AML-193 (cell line): ENCODE data around the gene CXCL17.
A peak's percentile ranks its signal among the peaks of the same experiment; 100 is the strongest.
"Not testable (repeated sequence)": the region's sequence is repeated elsewhere in the genome, so short reads cannot be mapped to it uniquely, and the experiment has no call there.

Source experiments
- DNase-seq, 2 experiments: peaks; one replicate each; lab custom pipeline; 2025; lab: John Stamatoyannopoulos, UW

CXCL17 gene

GRCh38 chr19:42465827-42466280, 23.1 kb upstream of the CXCL17 start:
- no peak for DNase-seq

DNA sequence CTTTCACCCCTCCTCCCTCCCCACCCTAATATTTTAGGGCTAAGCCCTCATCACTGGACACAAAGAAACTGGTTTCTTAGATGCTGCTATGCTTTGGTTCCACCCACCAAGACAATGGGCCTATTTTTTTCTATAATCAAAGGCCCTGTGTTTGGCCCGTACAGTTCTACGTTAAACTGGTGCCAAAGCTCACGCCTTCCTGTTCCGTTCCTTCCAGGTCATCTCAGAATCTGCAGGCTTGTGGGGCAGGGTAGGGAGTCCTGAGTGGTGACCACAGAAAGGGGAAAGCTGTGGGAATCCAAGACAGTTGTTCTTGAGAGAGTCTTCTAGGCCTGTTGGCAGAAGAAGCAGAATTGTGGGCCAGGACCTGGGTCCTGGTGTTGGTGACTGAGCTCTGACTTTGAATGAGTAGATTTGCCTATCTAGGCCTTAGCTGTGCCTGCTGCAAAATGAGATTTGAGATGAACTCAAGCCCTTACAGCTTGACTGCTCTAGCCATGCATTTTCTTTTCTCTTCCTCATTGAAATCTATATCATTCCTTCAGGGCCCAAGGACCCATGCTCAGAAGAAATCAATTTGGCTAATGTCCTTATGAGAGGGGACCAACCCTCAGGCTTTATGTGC, 19.1 kb upstream of the CXCL17 start:
- DNase-seq, result no peak

GRCh38 chr19:42461231-42461630, 18.5 kb upstream of the CXCL17 start:
- DNase-seq, result not testable (repeated sequence)

GRCh38 chr19:42459926-42460325, 17.2 kb upstream of the CXCL17 start:
- DNase-seq, result no peak

GRCh38 chr19:42455621-42456081, 12.9 kb upstream of the CXCL17 start:
- no peak for DNase-seq

DNA sequence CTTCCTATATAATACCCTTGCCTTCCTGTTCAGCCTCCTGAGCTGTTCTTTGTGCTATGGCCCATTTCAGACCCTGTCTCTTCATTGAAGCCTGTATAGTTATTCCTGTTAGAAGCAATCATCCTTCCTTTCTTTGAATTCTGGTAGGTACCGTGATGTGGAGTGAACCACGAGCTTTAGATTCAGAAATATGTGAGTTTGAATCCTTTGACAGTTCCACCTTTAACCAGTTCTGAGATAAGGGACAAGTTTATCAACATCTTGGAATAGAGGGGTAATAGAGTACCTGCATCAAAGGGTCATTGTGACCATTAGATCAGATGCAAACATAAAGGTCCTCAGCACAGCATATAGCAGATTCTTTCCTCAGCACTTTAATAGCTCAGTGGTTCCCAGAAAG, 12.3 kb upstream of the CXCL17 start:
- no peak for DNase-seq

DNA sequence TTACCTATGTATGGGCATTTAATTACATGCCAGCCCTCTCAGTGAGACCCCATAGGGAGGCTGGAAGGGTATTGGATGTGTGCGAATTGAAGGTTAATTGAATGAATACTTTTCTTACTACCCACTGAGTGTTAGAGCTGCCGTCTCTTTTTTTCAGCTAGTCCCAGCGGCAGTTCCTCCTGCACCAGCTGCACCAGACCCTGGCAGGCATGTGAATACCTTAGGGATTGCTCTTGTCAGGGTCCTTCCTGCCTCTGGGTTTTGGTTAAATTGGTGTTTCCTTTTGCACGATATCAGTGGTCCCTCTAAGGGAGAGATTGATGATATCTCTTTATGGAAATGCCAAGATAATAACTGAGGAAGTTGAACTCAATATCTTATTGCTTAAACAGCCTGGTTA, 9.8 kb upstream of the CXCL17 start:
- DNase-seq, result peak; percentile 14 to 19

DNA sequence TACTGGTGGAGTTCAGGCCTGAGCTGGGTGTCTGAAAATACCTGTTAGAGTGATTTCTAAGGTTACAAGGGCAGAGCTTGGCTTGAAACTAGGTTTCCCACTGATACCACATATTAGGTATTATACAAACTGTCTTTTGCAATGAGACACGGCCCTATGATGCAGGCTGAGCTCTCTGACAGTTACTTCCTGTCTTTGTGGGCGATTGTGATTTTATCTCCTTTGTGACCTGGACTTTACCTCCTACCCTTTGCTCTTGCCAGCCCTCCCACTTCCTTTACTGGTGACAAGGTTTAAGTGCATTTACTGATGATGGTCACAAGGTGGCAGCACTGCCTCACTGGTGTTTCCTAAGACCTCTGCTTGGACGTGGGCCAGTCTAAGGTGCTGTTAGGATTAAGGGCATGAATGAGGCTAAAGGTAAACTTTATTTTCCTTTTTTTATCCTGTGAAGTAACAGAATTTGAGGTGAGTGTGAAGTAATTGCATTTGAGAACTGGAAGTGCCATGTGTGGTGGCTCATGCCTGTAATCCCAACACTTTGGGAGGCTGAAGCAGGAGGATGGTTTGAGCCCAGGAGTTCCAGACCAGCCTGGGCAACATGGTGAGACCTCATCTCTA, 7.7 kb upstream of the CXCL17 start:
- peak; percentile 67 to 68 for DNase-seq

DNA sequence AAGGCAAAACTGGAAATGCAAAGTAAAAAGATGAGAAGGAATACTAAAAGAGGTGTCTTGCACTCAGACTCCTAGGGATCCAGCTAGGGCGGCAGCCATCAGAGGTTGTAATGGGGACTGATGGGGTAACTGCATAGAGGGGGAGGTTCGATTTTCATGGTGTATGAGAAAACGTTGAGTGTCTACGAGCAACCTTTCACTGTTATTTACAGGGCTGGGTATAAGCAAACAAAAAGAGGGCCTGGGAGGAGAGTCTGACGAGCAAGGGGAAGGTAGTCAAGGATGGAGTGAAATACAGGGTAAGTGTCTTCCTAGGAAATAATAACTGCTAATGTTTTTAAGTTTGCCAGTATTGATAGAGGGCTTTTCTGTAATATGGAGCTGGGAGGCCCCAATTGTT, 5.6 kb upstream of the CXCL17 start:
- DNase-seq, result not testable (repeated sequence)

- DNase-seq, result no peak
Measured at GRCh38 chr19:42445948-42446347, 3.2 kb upstream of the CXCL17 start.

DNA sequence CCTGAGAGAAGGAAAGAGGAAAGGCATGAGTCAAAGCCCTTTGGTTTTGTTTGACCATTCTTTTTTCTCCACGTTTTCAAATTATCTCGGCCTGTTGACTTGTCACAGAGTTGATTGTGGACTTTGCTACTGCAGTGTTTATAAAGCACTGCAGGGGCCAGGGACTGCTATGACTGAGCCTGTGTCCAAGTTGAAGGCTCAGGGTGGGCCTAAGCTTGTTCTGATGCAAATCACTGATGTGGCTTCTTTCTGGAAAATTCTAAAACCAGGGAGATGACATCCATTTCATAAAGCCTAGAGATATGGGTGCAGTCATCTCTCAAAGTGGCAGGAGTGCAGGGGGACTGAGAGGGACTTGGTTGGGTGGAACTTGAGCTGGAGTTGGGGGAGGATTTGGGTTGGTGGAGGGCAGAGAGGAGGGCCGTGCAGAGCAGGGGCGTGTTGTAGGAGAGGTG, 1.2 kb upstream of the CXCL17 start:
- DNase-seq, result no peak

DNA sequence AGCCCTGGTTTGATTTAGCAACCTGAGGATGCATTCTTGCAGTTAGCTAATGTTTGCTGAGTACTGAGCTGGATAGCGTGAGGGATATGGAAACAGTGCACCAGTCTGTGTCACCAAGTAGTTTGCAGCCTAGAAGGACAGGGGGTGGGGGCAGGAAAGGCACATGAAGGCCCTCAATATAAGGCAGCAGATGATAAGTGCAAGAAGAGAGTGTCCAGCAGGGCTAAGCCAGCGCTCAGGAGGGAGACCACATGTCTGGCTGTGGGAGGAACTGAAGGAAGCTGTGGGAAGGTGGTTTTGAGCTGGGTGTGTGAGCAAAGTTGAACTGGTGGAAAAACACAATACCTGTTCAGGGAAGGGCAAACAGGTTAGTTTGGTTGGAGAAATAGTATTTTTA, 1.7 kb downstream of the CXCL17 start:
- DNase-seq, result peak in 1 of 2 experiments; percentile 19

DNA sequence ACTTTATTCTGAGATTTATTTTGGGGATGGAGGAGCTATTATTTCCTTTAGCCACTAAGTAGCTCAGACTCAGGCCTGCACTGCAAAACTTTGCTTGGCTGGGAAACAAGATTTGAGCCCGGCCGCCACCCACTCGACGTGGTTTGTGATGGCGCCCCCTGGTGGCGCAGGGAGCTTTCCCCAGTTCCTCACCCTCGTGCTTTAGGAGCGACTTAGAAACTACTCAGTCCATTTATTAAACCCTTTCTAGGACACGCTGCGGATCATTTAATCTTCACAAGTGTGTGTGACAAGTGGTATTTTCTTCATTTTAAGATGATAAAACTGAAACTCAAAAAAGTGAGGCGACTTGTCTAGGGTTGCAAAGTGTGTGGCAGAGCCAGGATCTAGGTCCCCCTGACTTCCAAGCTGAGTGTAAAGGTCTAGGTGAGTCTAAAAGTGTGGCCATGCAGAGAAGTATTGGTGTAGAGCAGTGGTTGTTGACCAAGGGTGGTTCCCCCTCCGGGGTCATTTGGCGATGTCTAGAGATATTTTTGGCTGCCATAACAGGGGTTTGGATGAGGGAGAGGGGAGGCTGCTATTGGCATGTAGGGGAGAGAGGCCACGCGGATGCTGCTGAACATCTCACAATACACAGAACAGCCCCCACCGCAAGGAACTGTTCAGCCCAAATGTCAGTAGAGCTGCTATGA, 2.2 kb downstream of the CXCL17 start:
- peak; percentile 68 to 71 for DNase-seq

DNA sequence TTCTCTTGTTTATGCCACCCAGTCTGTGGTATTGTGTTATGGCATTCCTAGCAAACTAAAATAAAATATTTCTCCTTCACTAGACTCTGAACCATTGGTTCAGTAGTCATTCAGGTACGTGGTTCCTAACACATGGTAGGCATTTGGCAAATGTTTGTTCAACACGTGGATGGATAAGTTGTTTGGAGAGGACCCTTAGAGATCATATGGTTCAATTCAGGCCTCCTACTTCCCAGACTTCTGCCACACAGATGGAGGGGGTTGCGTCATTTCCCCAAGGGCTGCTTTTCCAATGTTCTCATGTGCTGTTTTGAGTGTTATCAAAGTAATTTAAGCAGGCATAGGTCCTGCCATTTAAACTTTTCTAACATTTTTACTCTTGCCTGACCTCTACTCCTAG, 6.7 kb downstream of the CXCL17 start:
- DNase-seq, result no peak

DNA sequence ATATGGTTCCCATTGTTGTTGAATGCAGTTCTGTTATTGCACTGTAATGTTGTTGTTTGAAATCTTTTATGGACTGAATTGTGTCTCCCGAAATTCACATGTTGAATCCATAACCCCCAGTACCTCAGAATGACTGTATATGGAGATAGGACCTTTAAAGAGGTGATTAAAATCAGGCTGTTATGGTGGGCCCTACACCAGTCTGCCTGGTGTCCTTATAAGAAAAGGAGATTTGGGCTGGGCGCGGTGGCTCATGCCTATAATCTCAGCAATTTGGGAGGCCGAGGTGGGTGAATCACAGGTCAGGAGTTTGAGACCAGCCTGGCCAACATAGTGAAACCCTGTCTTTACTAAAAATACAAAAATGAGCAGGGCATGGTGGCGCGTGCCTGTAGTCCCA, 7.4 kb downstream of the CXCL17 start:
- no peak for DNase-seq

DNA sequence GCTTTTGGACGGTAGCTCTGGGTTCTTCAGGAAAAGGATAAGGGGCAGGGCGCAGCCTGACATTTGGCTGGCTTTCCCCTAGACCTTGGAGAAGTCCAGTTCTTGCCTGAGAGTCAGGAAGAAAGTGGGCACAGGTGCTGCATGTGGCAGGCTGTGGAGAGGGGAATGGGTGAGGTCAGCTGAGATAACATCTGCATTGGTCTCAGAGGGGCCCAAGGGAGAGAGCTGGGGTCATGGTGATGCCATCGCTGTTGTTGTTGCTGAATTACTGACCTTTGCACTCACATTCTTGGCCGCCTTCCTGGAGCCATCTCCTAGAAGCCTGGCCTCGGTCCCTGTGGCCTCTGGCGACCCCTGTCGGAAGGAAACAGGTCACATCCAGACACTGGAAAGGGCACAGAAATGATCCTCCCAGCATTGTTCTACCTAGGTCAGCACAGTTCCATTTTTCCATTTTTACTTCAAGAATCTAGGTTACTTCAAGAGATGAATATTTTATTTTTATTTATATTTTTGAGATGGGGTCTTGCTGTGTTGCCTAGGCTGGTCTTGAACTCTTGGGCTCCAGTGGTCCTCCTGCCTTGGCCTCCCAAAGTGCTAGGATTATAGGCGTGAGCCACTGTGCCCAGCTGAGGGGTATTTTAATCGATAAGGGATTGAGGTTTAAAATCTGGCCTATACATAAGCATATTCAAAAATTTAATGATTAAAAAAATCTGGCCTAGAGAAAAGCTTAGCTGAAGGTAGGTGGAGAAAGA, 9.1 kb downstream of the CXCL17 start:
- DNase-seq, result peak; percentile 70 to 77

- DNase-seq, result no peak
Measured at GRCh38 chr19:42431486-42431885, 11.3 kb downstream of the CXCL17 start.

GRCh38 chr19:42428676-42429075, 14.1 kb downstream of the CXCL17 start:
- DNase-seq, result no peak

DNA sequence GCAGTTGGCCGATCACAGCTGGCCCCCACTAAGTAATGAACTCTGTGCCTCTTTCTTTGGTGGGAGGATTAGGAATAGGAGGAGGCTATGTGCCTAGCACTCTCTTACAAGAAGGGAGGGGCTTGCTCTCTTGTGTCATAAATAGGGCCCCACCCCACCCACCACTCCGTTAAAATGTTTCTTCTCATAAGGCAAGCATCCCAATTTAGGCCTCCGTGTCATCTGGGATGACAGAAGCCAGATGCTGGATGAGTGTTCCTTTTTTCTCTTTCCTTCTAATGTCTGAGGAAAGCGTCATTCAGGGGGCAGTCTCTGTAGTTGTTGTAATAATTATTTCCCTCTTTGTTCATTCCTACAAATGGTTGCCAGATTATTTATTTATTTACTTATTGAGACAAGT, 15.4 kb downstream of the CXCL17 start, which contains the start of gene LIPE:
TSS of gene LIPE (minus strand) at position 76 of the 400 bp plus-strand sequence. CDS start 239 bp downstream, outside the sequence.
- DNase-seq, result no peak

GRCh38 chr19:42426643-42427042, 16.1 kb downstream of the CXCL17 start:
- no peak for DNase-seq

DNA sequence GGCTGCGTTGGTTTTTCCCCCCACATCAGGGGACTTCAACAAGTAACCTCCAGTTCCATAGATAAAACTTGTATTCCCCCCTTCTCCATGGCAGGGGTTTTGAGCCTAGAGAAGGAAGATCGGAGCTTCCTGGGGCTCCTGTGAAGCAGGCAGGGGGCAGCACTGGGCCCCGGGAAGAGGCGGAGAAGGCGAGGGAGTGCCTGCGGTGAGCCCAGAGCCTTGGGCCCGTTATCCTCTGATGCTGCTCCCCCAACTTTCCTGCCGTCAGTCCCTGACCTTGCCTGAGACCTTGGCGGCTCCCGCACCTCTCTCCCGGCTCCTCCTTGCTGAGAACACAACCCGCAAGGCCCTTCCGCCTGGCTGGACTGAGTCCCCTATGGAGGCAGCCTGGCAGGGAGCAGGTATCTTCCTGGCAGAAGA, 18.0 kb downstream of the CXCL17 start:
- DNase-seq, result no peak

GRCh38 chr19:42424345-42424707, 18.4 kb downstream of the CXCL17 start:
- DNase-seq, result no peak
